GM19099 (cell line): ENCODE results near the gene DUSP1.

ENCODE experiments used
- POLR2A ChIP-seq: IDR thresholded peaks from 3 replicates; pipeline ENCODE4 v1.6.1; 2011; ENCODE audit warnings: low read depth; ENCODE audit not compliant: insufficient read length; ENCODE audit errors: extremely low read depth

Gene DUSP1

DNA sequence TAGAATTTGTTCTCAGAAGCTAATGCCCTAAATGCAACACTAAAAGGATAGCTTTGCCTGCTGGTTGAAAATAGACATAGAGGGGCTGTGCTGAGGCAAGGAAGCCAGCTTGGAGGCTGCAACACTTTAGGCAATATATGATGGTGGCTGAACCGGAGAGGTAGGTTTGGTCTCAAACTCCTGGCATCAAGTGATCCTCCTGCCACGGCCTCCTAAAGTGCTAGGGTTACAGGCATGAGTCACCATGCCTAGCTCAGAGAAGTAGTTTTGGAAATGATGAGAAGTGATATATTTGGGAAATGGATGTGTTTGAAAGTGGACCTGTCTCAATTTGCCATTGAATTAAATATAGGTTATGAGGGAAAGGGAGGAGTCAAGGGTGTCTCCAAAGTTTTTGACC lies 10.0 kb downstream of the DUSP1 start:
- no peak for TF ChIP-seq POLR2A

- no peak for TF ChIP-seq POLR2A
These were observed 10.9 kb downstream of the DUSP1 start for GRCh38 chr5:172760136-172760535.

DNA sequence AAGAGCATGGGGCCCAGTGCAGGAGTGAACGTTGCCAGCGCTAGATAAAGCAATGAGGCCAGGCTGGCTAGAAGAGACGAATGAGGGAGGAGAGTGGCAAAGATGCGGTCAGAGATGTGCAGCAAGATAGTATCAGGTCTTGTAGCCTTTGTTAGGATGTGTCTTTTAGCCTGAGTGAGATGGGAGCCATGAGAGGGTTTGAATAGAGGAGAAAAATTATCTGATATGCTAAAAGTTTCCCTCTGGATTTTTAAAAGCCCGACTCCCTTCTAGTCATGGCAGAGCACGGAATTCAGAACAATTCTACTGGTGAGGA lies 12.2 kb downstream of the DUSP1 start:
- TF ChIP-seq POLR2A: no peak

DNA sequence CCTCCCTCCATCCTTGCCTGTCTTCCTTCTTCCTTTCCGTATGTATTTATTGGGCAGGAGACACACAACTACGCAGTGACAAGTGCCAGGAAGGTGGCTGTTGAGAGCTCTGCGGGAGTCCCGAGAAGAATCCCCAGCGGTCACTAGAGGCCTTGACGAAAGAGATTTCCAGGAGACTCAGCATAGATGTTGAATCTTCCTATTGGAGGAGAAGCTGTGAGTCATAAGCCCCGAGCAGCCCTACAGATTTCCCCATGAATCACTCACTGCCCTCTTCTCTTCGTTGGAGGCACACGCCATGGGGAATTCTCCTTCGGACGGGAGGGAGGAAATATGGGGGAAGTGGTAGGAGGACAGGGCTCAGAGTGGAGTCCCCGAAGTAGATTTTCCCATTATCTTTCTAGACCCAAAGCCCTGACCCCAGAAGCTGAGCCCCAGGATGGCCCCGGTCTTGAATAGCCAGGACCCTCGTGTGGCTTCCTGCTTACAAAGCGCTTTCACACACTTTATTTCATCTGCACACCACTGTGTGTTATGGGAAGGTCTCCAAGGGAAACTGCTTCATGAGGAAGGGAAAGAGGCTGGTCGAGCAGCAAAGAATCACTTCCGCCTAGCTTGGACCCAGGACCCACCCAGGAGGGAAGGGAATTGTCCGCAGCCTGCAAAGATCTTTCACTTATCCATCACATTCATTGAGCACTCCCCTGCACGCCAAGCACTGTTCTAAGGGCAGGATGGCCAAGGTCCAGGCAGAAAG lies 12.7 kb downstream of the DUSP1 start:
- TF ChIP-seq POLR2A: no peak

GRCh38 chr5:172757394-172758010 lies 13.5 kb downstream of the DUSP1 start:
- no peak for TF ChIP-seq POLR2A

DNA sequence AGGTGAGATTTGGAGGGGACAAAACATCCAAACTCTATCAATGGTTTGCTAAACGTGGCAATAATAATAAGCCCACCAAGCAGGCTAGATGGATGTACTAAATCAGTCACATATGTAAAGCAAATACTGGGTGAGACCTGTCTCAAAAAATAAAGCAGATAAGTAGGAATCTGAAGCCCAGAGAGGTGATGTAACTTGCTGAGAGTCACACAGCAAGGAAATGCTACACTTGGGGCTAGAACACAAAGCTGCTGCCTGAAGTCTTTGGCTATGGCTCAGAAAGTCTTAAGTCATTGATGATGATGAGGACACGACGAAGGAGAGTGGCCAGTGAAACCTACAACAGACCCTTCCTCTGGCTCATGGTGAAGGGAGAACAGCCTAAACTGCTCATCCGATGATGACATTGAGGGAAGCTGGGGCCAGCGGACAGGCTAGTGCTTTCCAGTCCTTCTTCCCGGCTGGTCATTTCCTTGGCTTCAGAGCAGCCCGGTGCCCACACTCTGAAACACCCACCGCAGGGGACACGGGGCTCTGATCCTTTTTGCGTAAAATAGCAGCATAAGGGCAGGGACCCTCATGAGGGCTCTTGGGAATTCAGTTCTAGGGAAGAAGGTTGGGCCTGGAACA lies 14.1 kb downstream of the DUSP1 start:
- no peak for TF ChIP-seq POLR2A

- TF ChIP-seq POLR2A: no peak
These were observed 16.2 kb downstream of the DUSP1 start for GRCh38 chr5:172754596-172755356.

GRCh38 chr5:172753101-172753500 lies 17.9 kb downstream of the DUSP1 start:
- no peak for TF ChIP-seq POLR2A

DNA sequence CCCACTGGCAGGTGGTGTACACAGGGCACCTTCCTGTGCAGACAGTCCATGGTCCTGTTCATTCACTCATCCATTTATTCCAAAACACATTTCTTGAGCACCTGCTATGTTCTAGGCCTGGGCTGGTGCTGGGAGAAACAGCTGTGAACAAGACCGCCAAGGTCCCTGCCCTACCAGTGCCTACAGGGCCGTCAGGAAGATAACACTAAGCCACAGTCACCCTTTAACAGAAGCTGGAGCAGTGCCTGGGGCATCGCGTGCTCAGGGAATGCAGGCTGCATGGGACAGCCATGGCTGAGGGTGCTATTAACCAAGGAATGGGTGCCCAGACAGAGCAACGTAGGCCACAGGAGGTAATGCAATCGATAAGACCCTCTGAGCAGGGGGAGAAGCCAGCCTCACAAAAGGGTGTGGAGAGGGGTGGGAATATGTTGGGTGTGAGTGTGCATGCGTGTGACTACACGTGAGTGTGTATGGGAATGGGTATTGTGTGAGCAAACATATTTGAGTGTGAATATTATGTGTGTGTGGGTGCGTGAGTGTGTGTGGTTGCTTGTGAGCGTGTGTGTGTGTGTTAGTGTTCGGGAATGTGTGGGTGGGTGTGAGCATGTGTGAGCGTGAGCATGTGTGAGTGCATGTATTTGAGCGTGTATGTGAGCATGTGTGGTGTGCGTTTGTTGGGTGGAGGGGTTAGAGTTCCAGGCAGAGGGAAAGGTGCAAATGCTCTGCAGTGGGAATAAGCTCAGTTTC lies 19.1 kb downstream of the DUSP1 start:
- no peak for TF ChIP-seq POLR2A

DNA sequence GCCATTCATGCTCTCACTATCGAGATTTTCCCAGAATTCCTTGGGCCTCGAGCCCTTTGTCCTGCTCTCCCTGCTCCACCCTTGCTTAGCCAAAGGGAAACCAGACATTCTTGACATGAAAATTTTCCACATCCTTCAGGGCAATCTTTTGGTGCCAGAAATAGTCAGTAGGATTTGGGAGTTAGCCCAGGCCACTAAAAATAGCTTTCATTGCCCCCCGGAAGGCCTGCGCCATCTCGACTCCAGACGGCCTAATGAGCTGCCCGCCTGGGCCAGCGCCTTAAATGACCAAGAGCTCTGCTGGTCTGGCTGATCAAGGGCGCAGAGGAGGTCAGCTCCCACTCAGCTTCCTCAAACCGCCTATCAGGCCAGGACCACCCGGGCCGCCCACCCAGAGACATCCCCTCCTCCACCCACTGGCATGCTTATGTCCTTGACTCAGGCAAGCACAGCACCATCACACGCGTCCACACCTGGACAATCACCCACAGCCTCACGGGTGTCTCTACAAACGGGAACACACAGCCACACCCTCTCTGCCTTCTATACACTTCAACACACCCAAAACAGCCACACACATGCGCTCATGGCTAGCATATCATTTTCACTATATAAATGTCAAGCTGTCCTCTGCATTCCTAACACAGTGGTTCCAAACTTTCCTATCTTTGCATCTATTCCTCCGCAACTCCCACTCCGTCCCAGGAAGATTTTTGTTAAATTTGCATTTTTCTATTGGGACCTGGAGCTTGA lies 20.9 kb downstream of the DUSP1 start:
- no peak for TF ChIP-seq POLR2A

DNA sequence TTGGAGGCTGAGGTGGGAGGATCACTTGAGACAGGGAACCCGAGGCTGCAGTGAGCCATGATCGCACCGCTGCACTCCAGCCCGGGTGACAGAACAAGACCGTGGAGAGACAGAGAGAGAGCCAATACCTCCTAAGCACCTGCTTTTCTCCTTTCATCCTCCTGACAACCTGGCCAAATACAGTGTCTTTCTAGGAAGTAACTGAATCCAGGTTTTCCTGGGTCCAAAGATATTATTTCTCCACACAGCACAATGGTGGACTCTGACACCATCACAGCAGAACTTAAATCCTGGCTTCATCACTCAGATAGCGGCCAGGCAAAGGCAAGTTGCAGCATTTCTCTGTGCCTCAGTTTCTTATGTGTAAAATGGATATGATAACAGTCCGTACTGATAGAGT lies 21.9 kb downstream of the DUSP1 start:
- no peak for TF ChIP-seq POLR2A

DNA sequence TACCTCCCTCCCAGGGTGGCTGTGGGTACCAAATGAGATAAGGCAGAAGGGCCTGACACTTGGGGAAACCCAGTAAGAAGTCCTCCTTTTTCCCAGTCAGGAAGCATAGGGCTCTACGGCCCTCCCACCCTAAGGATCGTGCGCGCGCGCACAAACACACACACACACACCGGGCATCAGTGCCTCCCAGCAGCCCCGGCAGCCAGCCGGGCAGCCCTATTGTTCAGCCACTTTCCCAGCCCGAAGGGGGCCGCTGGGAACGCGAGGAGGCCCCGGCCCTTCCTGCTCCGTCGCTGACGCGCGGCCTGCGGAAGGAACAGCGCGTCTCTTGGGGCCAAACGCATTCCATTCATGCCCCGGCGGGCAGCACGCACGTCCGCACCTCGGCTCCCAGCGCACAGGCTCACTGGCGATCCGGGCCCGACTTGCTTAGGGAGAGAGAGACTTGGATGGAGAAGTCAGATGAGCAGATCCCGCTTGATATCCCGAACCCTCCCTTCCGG lies 22.6 kb downstream of the DUSP1 start:
- TF ChIP-seq POLR2A: no peak

DNA sequence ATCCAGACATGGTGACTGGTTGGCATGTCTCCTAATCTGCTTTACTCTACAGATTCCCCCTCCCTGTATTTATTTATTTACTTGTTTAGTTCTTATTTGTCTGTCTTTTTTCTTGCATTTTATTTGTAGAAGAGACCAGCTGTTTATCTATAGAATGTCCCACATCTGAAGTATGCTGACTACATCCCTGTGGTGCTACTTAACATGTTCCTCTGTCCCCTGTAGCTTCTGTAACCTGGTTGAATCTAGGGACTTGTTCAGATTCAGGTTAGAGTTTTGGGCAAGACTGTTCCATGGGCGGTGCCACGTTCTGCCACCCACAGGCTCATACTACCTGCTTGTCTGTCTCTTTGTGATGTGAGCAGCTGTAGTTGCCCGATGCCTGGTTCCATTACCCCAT lies 23.5 kb downstream of the DUSP1 start:
- TF ChIP-seq POLR2A: no peak

GRCh38 chr5:172746725-172747124 lies 24.3 kb downstream of the DUSP1 start:
- TF ChIP-seq POLR2A: no peak
